ENCODE measurements around the gene LLGL2.
A peak's percentile ranks its signal among the peaks of the same experiment; 100 is the strongest.
"Not testable (repeated sequence)": the region's sequence is repeated elsewhere in the genome, so short reads cannot be mapped to it uniquely, and the experiment has no call there.

Gene LLGL2

GRCh38 chr17:75571197-75571884, 45.8 kb downstream of the LLGL2 start:
- no peak for DNase-seq (ENCODE audit: low read depth)

- no peak for DNase-seq (ENCODE audit: low read depth)
Observed at GRCh38 chr17:75571885-75572215, 46.4 kb downstream of the LLGL2 start.

GRCh38 chr17:75572713-75573539, 47.4 kb downstream of the LLGL2 start:
- no peak for DNase-seq (ENCODE audit: low read depth)

- no peak for DNase-seq (ENCODE audit: low read depth)
Observed at GRCh38 chr17:75573540-75573957, 48.1 kb downstream of the LLGL2 start.

- no peak for DNase-seq (ENCODE audit: low read depth)
Observed at GRCh38 chr17:75573994-75574393, 48.5 kb downstream of the LLGL2 start.

GRCh38 chr17:75574404-75575036, 49.0 kb downstream of the LLGL2 start:
- no peak for DNase-seq (ENCODE audit: low read depth)

- no peak for DNase-seq (ENCODE audit: low read depth)
Observed at GRCh38 chr17:75575197-75575596, 49.7 kb downstream of the LLGL2 start.

GRCh38 chr17:75575728-75576127, 50.2 kb downstream of the LLGL2 start:
- DNase-seq (ENCODE audit: low read depth), result no peak

GRCh38 chr17:75576661-75577060, 51.2 kb downstream of the LLGL2 start:
- DNase-seq (ENCODE audit: low read depth), result no peak

GRCh38 chr17:75581121-75581725, 55.7 kb downstream of the LLGL2 start:
- not testable (repeated sequence) for DNase-seq (ENCODE audit: low read depth)

GRCh38 chr17:75583197-75583596, 57.7 kb downstream of the LLGL2 start:
- not testable (repeated sequence) for DNase-seq (ENCODE audit: low read depth)

GRCh38 chr17:75584849-75585175, 59.3 kb downstream of the LLGL2 start:
- no peak for DNase-seq (ENCODE audit: low read depth)

- DNase-seq (ENCODE audit: low read depth), result no peak
Observed at GRCh38 chr17:75587675-75588595, 62.4 kb downstream of the LLGL2 start, which contains the start of gene MYO15B. Gene MYO15B, plus strand, starts transcription at chr17:75587800. Its CDS starts 258 bp downstream, at chr17:75588058.

- no peak for DNase-seq (ENCODE audit: low read depth)
Observed at GRCh38 chr17:75588596-75589011, 63.1 kb downstream of the LLGL2 start.

GRCh38 chr17:75589012-75589918, 63.8 kb downstream of the LLGL2 start:
- DNase-seq (ENCODE audit: low read depth), result peak; percentile 8

GRCh38 chr17:75589919-75590303, 64.4 kb downstream of the LLGL2 start:
- no peak for DNase-seq (ENCODE audit: low read depth)

- DNase-seq (ENCODE audit: low read depth), result no peak
Observed at GRCh38 chr17:75590314-75590761, 64.8 kb downstream of the LLGL2 start.

- no peak for DNase-seq (ENCODE audit: low read depth)
Observed at GRCh38 chr17:75590849-75591721, 65.6 kb downstream of the LLGL2 start.

- no peak for DNase-seq (ENCODE audit: low read depth)
Observed at GRCh38 chr17:75591722-75592302, 66.3 kb downstream of the LLGL2 start.
